Astrocyte (in vitro differentiated cells and primary cell): ENCODE results near the gene SLC48A1. TPM values are rescaled to one million over a fixed set of nuclear protein-coding genes. Genes with fewer than 3 reads are reported as not detected.
A peak's percentile ranks its signal among the peaks of the same experiment; 100 is the strongest.

Source experiments
- DNase-seq: peaks from one replicate; pipeline ENCODE4 v3.0.0-alpha.2; 2010; ENCODE audit warnings: low read depth
- FAIRE-seq: peaks from 2 replicates; lab custom pipeline; 2011; peaks lifted over from hg19 to GRCh38; lab: Jason Lieb, UNC
- H2AFZ ChIP-seq: 2 replicates; pipeline ENCODE4 v1.6.0; 2012; ENCODE audit warnings: low read depth, low read length, inconsistent platforms
- H3K27ac ChIP-seq: 2 replicates; pipeline ENCODE4 v1.5.1; 2011; ENCODE audit warnings: low read depth, low read length, inconsistent platforms
- H3K27me3 ChIP-seq: 2 replicates; pipeline ENCODE4 v1.6.0; 2011; ENCODE audit warnings: low read length, inconsistent platforms; ENCODE audit not compliant: insufficient read depth
- H3K36me3 ChIP-seq: 2 replicates; pipeline ENCODE4 v1.5.1; 2011; ENCODE audit warnings: low read length, inconsistent platforms; ENCODE audit not compliant: insufficient read depth
- H3K4me1 ChIP-seq: 2 replicates; pipeline ENCODE4 v1.5.1; 2011; ENCODE audit warnings: low read length, inconsistent platforms; ENCODE audit not compliant: insufficient read depth
- H3K4me2 ChIP-seq: 2 replicates; pipeline ENCODE4 v1.6.0; 2012; ENCODE audit warnings: low read length, inconsistent platforms
- H3K4me3 ChIP-seq: 2 replicates; pipeline ENCODE4 v1.5.1; 2011; ENCODE audit warnings: low read depth, mild to moderate bottlenecking, low read length, inconsistent platforms; ENCODE audit not compliant: insufficient read depth
- H3K79me2 ChIP-seq: 2 replicates; pipeline ENCODE4 v1.6.0; 2012; ENCODE audit warnings: mild to moderate bottlenecking, low read length, inconsistent platforms; ENCODE audit not compliant: insufficient read depth
- H3K9ac ChIP-seq: 2 replicates; pipeline ENCODE4 v1.6.0; 2012; ENCODE audit warnings: mild to moderate bottlenecking, low read length, inconsistent platforms
- H3K9me3 ChIP-seq: 2 replicates; pipeline ENCODE4 v1.5.1; 2012; ENCODE audit warnings: low read depth, mild to moderate bottlenecking, low read length, inconsistent platforms; ENCODE audit not compliant: insufficient read depth
- H4K20me1 ChIP-seq: 2 replicates; pipeline ENCODE4 v1.6.0; 2012; ENCODE audit warnings: low read length, inconsistent platforms; ENCODE audit not compliant: insufficient read depth
- H3K27ac Mint-ChIP-seq: one replicate; pipeline ENCODE4 v1.8.0; 2021; ENCODE audit warnings: mild to moderate bottlenecking, mixed read lengths; ENCODE audit not compliant: unreplicated experiment
- H3K27me3 Mint-ChIP-seq: one replicate; pipeline ENCODE4 v1.8.0; 2021; ENCODE audit warnings: low read depth, mixed read lengths; ENCODE audit not compliant: unreplicated experiment
- H3K36me3 Mint-ChIP-seq: one replicate; pipeline ENCODE4 v1.8.0; 2021; ENCODE audit warnings: low read depth, mixed read lengths; ENCODE audit not compliant: unreplicated experiment
- H3K4me1 Mint-ChIP-seq: one replicate; pipeline ENCODE4 v1.8.0; 2021; ENCODE audit warnings: low read depth, mixed read lengths; ENCODE audit not compliant: unreplicated experiment
- H3K4me3 Mint-ChIP-seq: one replicate; pipeline ENCODE4 v1.8.0; 2021; ENCODE audit warnings: mild to moderate bottlenecking, moderate library complexity, mixed read lengths; ENCODE audit not compliant: unreplicated experiment
- H3K9me3 Mint-ChIP-seq: one replicate; pipeline ENCODE4 v1.8.0; 2021; ENCODE audit warnings: mild to moderate bottlenecking, mixed read lengths; ENCODE audit not compliant: unreplicated experiment
- EZH2 ChIP-seq: IDR thresholded peaks from 2 replicates; pipeline ENCODE4 v1.6.1; 2012; ENCODE audit warnings: mild to moderate bottlenecking, low read length, inconsistent platforms; ENCODE audit not compliant: insufficient read depth
- total RNA-seq: library from RNA; stranded (reverse); gene quantifications from 2 replicates; pipeline ENCODE4 v1.2.1, GENCODE V29; 2021
- TF ChIP-seq, protein P1 (sequence below): IDR thresholded peaks from 2 replicates; pipeline ENCODE4 v1.5.1; 2011; ENCODE audit warnings: low read depth, mild to moderate bottlenecking, inconsistent platforms, low read length, moderate library complexity; ENCODE audit not compliant: insufficient read depth

Gene SLC48A1
- total RNA-seq, 1 donor from 2014 or later, result 23.8 TPM

DNA sequence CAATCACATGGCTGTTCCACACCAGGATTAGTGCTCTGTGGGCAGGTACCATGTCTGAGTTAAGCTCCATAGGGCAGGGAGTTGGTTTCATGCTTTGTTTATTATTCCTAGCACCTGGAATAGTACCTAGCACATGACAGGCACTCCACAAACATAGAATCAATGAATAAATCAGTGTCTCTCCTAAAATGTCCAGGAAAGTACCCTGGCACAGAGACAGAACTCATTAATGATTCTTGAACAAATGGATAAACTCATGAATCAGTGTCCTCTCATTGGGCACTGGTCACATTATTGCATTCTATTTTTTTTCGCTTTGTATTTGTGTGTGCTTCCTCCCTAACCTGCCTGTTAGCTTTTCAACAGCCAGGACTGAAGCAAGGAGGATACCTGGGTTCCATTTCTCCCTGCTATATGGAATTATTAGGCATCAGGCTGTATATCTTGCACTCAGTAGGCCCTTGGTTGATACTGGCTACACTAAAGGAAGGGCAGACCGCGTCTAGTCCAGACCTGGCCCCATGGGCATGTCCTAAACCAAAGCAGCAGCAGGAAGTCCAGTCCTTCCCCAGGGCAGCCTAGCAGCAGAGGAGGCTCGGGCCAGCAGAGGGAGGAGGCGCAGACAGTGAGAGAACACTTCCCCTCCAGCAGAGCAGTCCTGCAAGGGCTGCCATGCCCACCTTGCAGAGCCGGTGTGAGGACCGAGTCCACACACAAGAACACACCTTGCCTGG, 28.3 kb downstream of the SLC48A1 start:
- Histone ChIP-seq H3K4me2 (no peak overlapping the region), H3K4me1 (peaks cover 3% of the 10 kb centered on the region), H3K9me3 (no peaks in the 10 kb centered on the region), H2AFZ (no peak overlapping the region), H3K36me3 (peaks cover 2% of the 10 kb centered on the region), H3K27ac (no peak overlapping the region), H3K9ac (no peak overlapping the region), H3K79me2 (peaks cover 80% of the 10 kb centered on the region), H3K27me3 (no peaks in the 10 kb centered on the region), H3K4me3 (no peak overlapping the region), H4K20me1 (peaks cover 92% of the 10 kb centered on the region)
- Mint-ChIP-seq H3K4me1 (peaks cover 17% of the 10 kb centered on the region), H3K27me3 (no peaks in the 10 kb centered on the region), H3K36me3 (peaks cover 10% of the 10 kb centered on the region), H3K27ac (peak overlapping the region; percentile 41), H3K4me3 (no peak overlapping the region), H3K9me3 (no peaks in the 10 kb centered on the region)
- TF ChIP-seq, protein P1, sequence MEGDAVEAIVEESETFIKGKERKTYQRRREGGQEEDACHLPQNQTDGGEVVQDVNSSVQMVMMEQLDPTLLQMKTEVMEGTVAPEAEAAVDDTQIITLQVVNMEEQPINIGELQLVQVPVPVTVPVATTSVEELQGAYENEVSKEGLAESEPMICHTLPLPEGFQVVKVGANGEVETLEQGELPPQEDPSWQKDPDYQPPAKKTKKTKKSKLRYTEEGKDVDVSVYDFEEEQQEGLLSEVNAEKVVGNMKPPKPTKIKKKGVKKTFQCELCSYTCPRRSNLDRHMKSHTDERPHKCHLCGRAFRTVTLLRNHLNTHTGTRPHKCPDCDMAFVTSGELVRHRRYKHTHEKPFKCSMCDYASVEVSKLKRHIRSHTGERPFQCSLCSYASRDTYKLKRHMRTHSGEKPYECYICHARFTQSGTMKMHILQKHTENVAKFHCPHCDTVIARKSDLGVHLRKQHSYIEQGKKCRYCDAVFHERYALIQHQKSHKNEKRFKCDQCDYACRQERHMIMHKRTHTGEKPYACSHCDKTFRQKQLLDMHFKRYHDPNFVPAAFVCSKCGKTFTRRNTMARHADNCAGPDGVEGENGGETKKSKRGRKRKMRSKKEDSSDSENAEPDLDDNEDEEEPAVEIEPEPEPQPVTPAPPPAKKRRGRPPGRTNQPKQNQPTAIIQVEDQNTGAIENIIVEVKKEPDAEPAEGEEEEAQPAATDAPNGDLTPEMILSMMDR, result no peak
- TF ChIP-seq EZH2, result no peak
- FAIRE-seq, result no peak
- DNase-seq, result no peak

DNA sequence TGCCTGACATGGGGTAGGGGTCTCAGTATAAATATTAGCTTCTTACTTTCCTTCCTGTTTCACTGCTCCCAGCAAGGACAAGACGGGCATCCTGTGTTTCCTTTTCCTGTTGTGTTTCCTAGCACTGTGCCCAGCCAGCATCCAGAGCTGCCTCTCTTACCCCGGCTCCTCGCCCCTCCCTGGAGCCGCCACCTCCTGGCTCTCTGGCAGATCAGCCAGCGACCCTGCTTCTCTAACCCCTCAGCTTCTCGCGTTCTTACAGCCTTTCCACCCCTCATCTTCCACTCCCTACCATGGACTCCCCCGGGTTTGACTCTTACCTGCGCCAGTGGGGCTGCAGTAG, 28.8 kb downstream of the SLC48A1 start:
- peaks cover 97% of the 10 kb centered on the region for H4K20me1 ChIP-seq
- H3K27ac ChIP-seq, result no peak overlapping the region
- H3K9ac ChIP-seq, result peak overlapping the region; percentile 2
- DNase-seq (no peak), FAIRE-seq (no peak)
- peaks cover 17% of the 10 kb centered on the region for H3K4me1 Mint-ChIP-seq
- H3K4me3 ChIP-seq, result no peak overlapping the region
- no peak for TF ChIP-seq EZH2
- TF ChIP-seq, protein P1, result no peak
- no peak overlapping the region for H3K4me2 ChIP-seq
- no peak overlapping the region for H3K4me3 Mint-ChIP-seq
- no peaks in the 10 kb centered on the region for H3K9me3 ChIP-seq
- peaks cover 2% of the 10 kb centered on the region for H3K36me3 ChIP-seq
- H3K79me2 ChIP-seq, result peaks cover 86% of the 10 kb centered on the region
- H2AFZ ChIP-seq, result no peak overlapping the region
- peak overlapping the region; percentile 41 for H3K27ac Mint-ChIP-seq
- no peaks in the 10 kb centered on the region for H3K9me3 Mint-ChIP-seq
- no peaks in the 10 kb centered on the region for H3K27me3 Mint-ChIP-seq
- no peaks in the 10 kb centered on the region for H3K27me3 ChIP-seq
- peaks cover 3% of the 10 kb centered on the region for H3K4me1 ChIP-seq
- H3K36me3 Mint-ChIP-seq, result peaks cover 12% of the 10 kb centered on the region

DNA sequence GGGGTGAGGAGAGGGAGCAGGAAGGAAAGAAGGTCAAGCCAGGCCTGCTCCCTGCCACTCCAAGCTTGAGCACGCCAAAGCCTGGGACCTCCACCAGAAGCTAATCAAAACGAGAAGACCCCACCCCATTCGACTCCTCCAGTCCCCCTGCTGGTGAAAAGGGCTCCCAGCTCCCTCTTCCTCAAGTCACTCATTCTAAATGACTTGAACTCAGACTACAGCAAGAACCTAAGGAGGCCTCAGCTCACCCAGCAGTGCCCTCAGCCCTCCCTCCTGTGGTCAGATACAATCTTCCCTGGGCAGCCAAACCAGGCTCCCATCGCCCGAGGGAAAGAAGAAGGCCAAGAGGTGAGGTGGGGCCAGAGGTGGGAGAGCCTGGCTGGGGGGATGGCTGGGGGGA, 29.3 kb downstream of the SLC48A1 start:
- Mint-ChIP-seq H3K36me3 (peaks cover 12% of the 10 kb centered on the region), H3K27ac (no peak overlapping the region), H3K4me3 (no peak overlapping the region), H3K9me3 (no peaks in the 10 kb centered on the region), H3K27me3 (no peaks in the 10 kb centered on the region), H3K4me1 (peaks cover 22% of the 10 kb centered on the region)
- Histone ChIP-seq H3K9me3 (no peaks in the 10 kb centered on the region), H3K27me3 (no peaks in the 10 kb centered on the region), H2AFZ (no peak overlapping the region), H3K4me3 (no peak overlapping the region), H3K36me3 (peaks cover 2% of the 10 kb centered on the region), H3K4me1 (peaks cover 6% of the 10 kb centered on the region), H3K27ac (no peak overlapping the region), H3K9ac (no peak overlapping the region), H4K20me1 (peaks cover 100% of the 10 kb centered on the region), H3K4me2 (no peak overlapping the region), H3K79me2 (peaks cover 90% of the 10 kb centered on the region)
- TF ChIP-seq, protein P1, result peak; percentile 20
- TF ChIP-seq EZH2, result no peak
- FAIRE-seq (no peak), DNase-seq (no peak)
